ENCODE results near the gene IGF1R. TPM values are rescaled to one million over a fixed set of nuclear protein-coding genes. Genes with fewer than 3 reads are reported as not detected.

The IGF1R gene
- total RNA-seq, 1 donor from 2014 or later: 23.5 TPM

DNA sequence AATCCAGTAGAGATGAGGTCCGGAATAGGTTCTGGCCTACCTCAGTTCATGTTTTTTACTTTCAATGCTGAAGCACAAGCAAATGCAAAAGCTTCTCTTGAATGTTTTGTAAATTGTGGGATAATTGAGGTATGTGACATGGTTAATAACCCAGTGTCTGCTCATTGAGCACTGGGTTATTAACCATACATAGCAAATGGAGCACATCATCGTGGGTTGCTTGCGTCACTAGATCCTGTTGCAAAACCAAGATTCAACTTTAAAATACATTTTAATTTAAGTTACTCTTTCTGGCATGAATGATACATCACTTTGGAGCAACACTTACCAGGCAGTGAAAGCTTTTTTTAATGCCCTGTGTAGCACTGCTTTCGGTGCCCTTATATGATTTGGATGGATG is 165.6 kb downstream of the IGF1R start:
- Histone ChIP-seq H3K4me2 (no peak overlapping the region), H3F3A (ENCODE audit: low read depth) (no peaks in the 10 kb centered on the region), H3K9ac (no peak overlapping the region), H3K79me2 (ENCODE audit: low read depth) (peaks cover 96% of the 10 kb centered on the region), H3K9me3 (ENCODE audit: low read depth) (no peaks in the 10 kb centered on the region), H4K20me1 (ENCODE audit: low read depth) (peaks cover 47% of the 10 kb centered on the region), H3K27ac (no peak overlapping the region), H3K27me3 (no peaks in the 10 kb centered on the region), H2AFZ (replicated peaks) (no peak overlapping the region), H3K36me3 (no peaks in the 10 kb centered on the region), H3K4me3 (no peak overlapping the region), H3K4me1 (peaks cover 10% of the 10 kb centered on the region)
- no peak overlapping the region for H3K27ac Mint-ChIP-seq
- TF ChIP-seq EZH2phosphoT487 (IDR thresholded peaks at IDR 0.05): no peak
- peaks cover 3% of the 10 kb centered on the region for H3K4me1 Mint-ChIP-seq
- peaks cover 46% of the 10 kb centered on the region for H3K9me3 Mint-ChIP-seq
- no peaks in the 10 kb centered on the region for H3K27me3 Mint-ChIP-seq (ENCODE audit: insufficient read depth, low read depth)
- no peak overlapping the region for H3K4me3 Mint-ChIP-seq
- H3K36me3 Mint-ChIP-seq: peaks cover 34% of the 10 kb centered on the region
- no peak for DNase-seq (ENCODE audit: low spot score)

DNA sequence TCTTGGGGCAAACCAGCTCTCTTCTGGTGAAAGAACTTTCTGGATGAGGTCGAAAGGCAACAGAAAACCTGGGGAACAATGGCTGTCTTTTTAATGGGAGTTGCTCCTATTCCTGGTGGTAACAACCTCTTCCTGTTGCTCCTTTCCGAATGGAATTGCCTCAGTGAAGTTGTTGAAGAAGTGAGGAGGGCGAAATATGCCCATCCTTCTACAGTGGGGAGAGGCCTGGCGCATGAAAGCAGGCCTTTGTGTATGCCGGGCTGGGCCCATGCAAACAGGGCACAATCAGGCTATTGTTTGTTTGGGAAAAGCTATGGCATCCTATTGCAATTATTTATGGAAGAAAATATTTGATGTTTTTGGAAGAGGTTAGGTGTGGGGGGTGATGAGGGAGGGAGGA is 166.9 kb downstream of the IGF1R start:
- peaks cover 46% of the 10 kb centered on the region for H4K20me1 ChIP-seq (ENCODE audit: low read depth)
- TF ChIP-seq EZH2phosphoT487 (IDR thresholded peaks at IDR 0.05): no peak
- TF ChIP-seq, protein P1, sequence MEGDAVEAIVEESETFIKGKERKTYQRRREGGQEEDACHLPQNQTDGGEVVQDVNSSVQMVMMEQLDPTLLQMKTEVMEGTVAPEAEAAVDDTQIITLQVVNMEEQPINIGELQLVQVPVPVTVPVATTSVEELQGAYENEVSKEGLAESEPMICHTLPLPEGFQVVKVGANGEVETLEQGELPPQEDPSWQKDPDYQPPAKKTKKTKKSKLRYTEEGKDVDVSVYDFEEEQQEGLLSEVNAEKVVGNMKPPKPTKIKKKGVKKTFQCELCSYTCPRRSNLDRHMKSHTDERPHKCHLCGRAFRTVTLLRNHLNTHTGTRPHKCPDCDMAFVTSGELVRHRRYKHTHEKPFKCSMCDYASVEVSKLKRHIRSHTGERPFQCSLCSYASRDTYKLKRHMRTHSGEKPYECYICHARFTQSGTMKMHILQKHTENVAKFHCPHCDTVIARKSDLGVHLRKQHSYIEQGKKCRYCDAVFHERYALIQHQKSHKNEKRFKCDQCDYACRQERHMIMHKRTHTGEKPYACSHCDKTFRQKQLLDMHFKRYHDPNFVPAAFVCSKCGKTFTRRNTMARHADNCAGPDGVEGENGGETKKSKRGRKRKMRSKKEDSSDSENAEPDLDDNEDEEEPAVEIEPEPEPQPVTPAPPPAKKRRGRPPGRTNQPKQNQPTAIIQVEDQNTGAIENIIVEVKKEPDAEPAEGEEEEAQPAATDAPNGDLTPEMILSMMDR (IDR thresholded peaks at IDR 0.05): no peak
- no peak for TF ChIP-seq EZH2 (IDR thresholded peaks at IDR 0.05)
- H3K4me3 Mint-ChIP-seq: no peak overlapping the region
- no peaks in the 10 kb centered on the region for H3K9me3 ChIP-seq (ENCODE audit: low read depth)
- H3K27me3 Mint-ChIP-seq (ENCODE audit: insufficient read depth, low read depth): no peaks in the 10 kb centered on the region
- H3K36me3 Mint-ChIP-seq: peaks cover 34% of the 10 kb centered on the region
- H3K79me2 ChIP-seq (ENCODE audit: low read depth): peaks cover 96% of the 10 kb centered on the region
- no peaks in the 10 kb centered on the region for H3K27me3 ChIP-seq
- no peaks in the 10 kb centered on the region for H3K36me3 ChIP-seq
- H3K4me1 Mint-ChIP-seq: peaks cover 4% of the 10 kb centered on the region
- H3K27ac Mint-ChIP-seq: no peak overlapping the region
- no peak overlapping the region for H2AFZ ChIP-seq (replicated peaks)
- H3K27ac ChIP-seq: no peak overlapping the region
- H3K9ac ChIP-seq: no peak overlapping the region
- no peaks in the 10 kb centered on the region for H3F3A ChIP-seq (ENCODE audit: low read depth)
- no peak for DNase-seq (ENCODE audit: low spot score)
- peaks cover 4% of the 10 kb centered on the region for H3K4me1 ChIP-seq
- H3K4me3 ChIP-seq: no peak overlapping the region
- peaks cover 42% of the 10 kb centered on the region for H3K9me3 Mint-ChIP-seq
- no peak overlapping the region for H3K4me2 ChIP-seq

DNA sequence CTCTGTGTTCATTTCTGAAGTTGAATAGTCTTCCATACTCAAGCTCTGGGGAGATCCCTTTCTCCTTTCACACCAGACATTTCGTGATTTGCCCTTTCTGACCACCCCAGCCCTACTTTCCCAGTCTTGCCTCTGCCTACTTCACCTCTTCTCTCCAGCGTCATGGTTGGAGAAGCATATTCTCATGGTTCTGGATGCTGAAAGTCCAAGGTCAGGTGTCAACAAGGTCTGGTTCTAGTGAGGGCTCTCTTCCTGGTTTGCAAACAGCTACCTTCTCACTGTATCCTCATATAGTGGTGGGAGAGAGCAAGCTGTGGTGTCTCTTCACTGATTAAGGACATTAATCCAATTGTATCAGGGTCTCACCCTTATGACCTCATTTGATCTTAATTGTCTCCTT is 169.4 kb downstream of the IGF1R start:
- H3K9ac ChIP-seq: no peak overlapping the region
- peaks cover 98% of the 10 kb centered on the region for H3K79me2 ChIP-seq (ENCODE audit: low read depth)
- Mint-ChIP-seq H3K27me3 (ENCODE audit: insufficient read depth, low read depth) (no peaks in the 10 kb centered on the region), H3K4me1 (peaks cover 16% of the 10 kb centered on the region), H3K4me3 (no peak overlapping the region), H3K9me3 (peaks cover 39% of the 10 kb centered on the region), H3K27ac (no peak overlapping the region), H3K36me3 (peaks cover 37% of the 10 kb centered on the region)
- no peak for DNase-seq (ENCODE audit: low spot score)
- no peak overlapping the region for H3K4me3 ChIP-seq
- H3K4me2 ChIP-seq: no peak overlapping the region
- no peak overlapping the region for H3K27ac ChIP-seq
- H3K27me3 ChIP-seq: no peaks in the 10 kb centered on the region
- H4K20me1 ChIP-seq (ENCODE audit: low read depth): peaks cover 65% of the 10 kb centered on the region
- peaks cover 22% of the 10 kb centered on the region for H3F3A ChIP-seq (ENCODE audit: low read depth)
- no peaks in the 10 kb centered on the region for H3K36me3 ChIP-seq
- H3K9me3 ChIP-seq (ENCODE audit: low read depth): no peaks in the 10 kb centered on the region
- TF ChIP-seq EZH2 (IDR thresholded peaks at IDR 0.05) (no peak), EZH2phosphoT487 (IDR thresholded peaks at IDR 0.05) (no peak)
- TF ChIP-seq, protein P1 (IDR thresholded peaks at IDR 0.05): no peak
- peaks cover 8% of the 10 kb centered on the region for H3K4me1 ChIP-seq
- H2AFZ ChIP-seq (replicated peaks): no peak overlapping the region

DNA sequence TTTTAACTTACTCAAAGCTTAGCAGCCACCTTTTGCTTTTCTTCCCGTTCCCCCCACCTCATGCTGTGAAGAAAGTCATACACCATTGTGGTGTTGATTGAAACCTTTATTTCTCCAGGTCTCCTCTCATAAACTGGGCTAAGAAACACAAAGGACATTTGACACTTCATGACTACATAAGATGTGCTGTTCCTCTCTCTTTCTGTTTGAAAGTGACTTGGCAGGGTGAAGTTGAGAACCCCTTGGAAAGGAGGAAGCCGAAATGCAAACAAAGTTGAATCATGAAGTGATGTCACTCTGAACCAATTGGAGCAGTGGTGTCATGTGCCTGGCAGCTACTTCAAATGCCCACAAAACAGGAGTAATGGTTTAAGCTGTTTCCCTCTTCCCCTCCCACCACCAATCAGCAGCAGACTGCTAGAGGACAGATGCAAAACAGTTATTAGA is 174.7 kb downstream of the IGF1R start:
- peak overlapping the region; percentile 42 for H3K27ac Mint-ChIP-seq
- no peaks in the 10 kb centered on the region for H3K27me3 ChIP-seq
- no peak overlapping the region for H3K4me3 ChIP-seq
- peaks cover 31% of the 10 kb centered on the region for H3K4me1 Mint-ChIP-seq
- H3K27ac ChIP-seq: peak overlapping the region; percentile 10
- H3K4me2 ChIP-seq: peak overlapping the region; percentile 38
- TF ChIP-seq EZH2 (IDR thresholded peaks at IDR 0.05): no peak
- TF ChIP-seq EZH2phosphoT487 (IDR thresholded peaks at IDR 0.05): no peak
- TF ChIP-seq, protein P1 (IDR thresholded peaks at IDR 0.05): no peak
- H4K20me1 ChIP-seq (ENCODE audit: low read depth): peaks cover 65% of the 10 kb centered on the region
- H3K27me3 Mint-ChIP-seq (ENCODE audit: insufficient read depth, low read depth): peaks cover 2% of the 10 kb centered on the region
- H3F3A ChIP-seq (ENCODE audit: low read depth): peaks cover 35% of the 10 kb centered on the region
- H3K36me3 ChIP-seq: no peaks in the 10 kb centered on the region
- peaks cover 57% of the 10 kb centered on the region for H3K9me3 Mint-ChIP-seq
- no peak overlapping the region for H3K9ac ChIP-seq
- peaks cover 28% of the 10 kb centered on the region for H3K4me1 ChIP-seq
- peak; percentile 42 for DNase-seq (ENCODE audit: low spot score)
- H3K79me2 ChIP-seq (ENCODE audit: low read depth): peaks cover 98% of the 10 kb centered on the region
- no peaks in the 10 kb centered on the region for H3K9me3 ChIP-seq (ENCODE audit: low read depth)
- peaks cover 27% of the 10 kb centered on the region for H3K36me3 Mint-ChIP-seq
- peak overlapping the region; percentile 58 for H3K4me3 Mint-ChIP-seq
- H2AFZ ChIP-seq (replicated peaks): no peak overlapping the region

All from neural progenitor cell (in vitro differentiated cells).